Retina (tissue), 1 donor: ENCODE measurements around the gene CCSER2.
"Not testable (repeated sequence)": the region's sequence is repeated elsewhere in the genome, so short reads cannot be mapped to it uniquely, and the experiment has no call there.

ENCODE experiments used
- DNase-seq: peaks from one replicate; pipeline ENCODE4 v3.0.0-alpha.2; 2016

Gene CCSER2

DNA sequence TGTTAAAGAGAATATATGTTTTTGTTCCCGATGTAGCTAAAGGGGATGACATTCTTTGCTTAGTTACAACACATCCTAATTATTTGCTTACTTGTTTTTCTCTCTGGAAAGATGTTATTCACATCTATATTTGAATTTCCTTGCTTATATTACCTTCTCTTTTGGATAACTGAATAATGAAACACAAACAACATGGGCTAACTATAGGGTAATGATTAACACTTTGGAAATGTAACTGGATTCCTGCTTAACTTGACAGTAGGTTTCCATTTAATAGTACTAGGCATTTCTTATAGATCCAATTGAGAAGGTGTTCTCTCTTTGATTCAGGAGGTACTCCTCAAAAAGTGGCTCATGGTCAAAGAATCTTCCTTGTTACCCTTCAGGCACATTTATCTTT, 141.1 kb downstream of the CCSER2 start:
- DNase-seq, result no peak

DNA sequence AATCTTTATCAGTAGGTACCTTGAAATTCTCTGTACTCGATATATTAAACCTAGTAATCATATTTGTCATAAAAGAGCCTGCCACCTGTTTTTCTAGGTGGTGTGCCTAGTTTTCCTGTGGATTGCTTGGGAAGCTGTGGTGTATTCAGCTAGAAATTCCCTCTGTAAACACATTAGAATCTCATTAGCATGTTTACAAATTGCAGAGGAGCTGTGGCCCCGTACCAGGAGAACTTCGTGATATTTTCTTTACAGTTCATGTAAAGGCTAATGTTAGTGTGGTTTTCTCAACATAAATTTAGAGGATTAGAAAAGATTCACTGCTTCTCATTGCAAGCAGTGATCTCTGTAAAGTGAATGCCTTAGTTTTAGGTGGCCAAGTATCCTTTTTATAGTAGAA, 144.7 kb downstream of the CCSER2 start:
- no peak for DNase-seq

DNA sequence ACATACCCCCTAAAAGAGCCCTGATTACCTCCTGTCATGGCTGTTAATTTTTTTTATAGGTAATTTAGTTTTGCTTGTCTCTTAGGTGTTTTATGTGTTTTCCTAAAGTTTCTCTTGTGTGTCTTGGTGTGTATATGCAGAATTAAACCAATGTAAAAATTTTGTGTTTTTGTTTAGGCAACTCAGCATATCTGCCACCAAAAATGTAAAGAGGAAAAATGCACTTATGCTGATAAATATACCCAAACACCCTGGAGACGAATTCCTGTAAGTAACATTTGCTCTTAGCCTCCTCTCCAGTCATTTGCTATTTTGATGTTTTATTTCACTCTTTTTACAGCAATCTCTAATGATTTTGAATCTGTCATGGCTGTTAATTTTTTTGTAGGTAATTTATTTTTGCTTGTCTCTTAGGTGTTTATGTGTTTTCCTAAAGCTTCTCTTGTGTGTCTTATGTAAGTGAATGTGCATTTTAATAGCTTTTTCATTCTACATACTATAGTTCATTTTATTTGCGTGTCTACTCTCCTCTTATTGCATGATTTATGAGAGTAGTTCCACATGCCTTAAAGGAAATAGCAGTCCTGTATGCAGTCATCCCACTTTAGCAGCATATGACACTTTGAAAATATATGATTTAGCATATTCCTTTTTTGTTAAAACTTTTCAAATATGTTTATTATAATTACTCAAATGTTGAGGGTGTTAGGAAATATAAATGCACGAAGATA, 149.2 kb downstream of the CCSER2 start:
- no peak for DNase-seq

DNA sequence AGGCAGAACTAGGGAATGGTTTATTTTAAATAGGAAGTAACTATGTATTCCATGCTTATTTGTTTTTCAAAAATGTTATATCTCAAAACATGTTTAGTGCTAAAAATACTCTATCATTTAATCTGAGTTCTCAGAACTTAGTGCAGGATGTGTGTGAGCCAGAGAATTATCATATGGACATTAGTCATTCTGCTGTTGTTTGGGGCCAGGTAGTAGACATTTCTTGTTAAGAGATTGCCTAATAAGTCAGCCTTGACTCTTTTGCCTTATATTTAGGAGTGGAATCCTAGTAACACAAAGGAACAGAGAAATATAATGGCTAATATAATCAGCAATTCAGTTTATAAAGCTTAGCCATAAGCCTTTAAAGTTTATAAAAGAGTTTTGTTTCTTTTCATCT, 149.8 kb downstream of the CCSER2 start:
- no peak for DNase-seq

DNA sequence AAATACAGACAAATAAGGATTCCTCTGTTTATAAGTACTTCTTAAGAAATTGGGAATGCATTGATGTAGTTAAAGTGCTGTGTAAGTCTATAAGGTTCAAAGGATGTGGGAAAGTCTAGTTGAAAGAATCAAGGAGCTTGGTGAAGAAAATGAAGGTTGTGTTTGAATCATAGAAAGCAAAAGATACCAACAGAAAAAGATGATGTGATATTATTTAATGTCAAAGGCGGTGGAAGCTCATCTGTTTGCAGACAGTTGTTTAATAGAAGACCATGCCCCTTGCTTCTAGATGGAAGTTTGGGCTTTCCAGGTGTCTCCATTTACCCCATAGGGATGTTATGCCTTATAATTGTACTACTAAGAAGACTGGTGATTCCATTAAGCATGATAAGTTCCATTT, 150.3 kb downstream of the CCSER2 start:
- DNase-seq, result no peak

DNA sequence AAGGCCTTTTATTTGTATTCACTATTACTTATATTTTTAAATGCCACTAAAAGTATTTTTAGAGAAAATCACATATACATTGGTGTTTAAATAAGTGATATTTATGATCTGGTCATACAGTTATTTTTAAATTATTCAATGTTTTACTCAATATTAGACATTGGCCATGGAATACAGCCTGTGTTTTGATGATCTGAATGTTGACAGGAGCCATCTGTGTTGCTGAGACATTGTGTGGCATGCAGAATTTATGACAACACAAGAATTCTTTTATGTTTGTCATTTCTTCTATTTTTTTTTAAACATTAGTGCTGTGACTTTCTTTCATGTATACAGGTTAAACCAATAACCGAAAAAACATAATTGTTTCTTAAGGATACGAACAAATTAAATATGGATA, 156.2 kb downstream of the CCSER2 start:
- no peak for DNase-seq

DNA sequence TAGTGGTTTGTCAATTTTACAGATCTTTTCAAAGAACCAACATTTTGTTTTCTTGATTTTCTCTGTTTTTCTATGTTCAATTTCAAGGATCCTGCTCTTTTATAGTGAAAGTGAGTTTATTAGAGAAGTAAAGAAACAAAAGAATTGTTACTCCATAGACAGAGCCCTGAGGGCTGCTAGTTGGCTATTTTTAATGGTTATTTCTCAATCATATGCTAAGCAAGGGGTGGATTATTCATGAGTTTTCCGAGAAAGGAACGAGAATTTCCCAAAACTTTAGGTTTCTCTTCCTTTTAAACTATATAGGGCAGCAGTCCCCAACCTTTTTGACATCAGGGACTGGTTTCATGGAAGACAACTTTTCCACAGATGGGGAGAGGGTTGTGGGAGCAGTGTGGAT, 165.0 kb downstream of the CCSER2 start:
- no peak for DNase-seq

DNA sequence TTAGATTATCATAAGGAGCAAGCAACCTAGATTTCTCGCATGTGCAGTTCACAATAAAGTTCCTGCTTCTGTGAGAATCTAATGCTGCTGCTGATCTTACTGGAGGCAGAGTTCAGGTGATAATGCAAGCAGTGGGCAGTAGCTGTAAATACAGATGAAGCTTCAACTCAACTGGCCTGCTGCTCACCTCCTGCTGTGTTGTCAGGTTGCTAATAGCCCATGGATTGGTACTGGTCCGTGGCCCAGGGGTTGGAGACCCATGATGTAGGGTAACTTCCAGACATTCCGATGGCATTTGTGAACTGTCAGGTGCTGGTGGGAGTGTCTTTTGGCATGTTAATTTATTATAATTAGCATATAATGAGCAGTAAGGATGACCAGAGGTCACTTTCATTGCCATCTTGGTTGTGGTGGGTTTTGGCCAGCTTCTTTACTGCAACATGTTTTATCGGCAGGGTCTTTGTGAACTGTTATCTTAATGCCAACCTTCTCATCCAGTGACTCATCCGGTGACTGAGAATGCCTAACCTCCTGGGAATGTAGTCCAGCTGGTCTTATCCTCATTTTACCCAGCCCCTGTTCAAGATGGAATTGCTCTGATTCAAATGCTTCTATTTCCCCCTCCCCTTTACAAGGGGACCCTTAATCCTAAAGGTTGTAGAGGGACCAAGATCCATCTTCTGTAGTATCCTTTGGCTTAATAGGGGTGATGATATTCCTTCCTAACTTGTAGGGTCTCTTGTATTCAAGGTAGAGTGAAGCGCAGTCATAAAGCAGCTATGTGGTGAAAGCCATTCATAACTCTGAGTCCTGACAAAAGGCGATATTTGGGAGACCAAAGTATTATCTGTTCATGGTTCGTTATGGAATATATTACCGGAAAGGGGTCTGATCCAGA, 165.8 kb downstream of the CCSER2 start:
- no peak for DNase-seq

DNA sequence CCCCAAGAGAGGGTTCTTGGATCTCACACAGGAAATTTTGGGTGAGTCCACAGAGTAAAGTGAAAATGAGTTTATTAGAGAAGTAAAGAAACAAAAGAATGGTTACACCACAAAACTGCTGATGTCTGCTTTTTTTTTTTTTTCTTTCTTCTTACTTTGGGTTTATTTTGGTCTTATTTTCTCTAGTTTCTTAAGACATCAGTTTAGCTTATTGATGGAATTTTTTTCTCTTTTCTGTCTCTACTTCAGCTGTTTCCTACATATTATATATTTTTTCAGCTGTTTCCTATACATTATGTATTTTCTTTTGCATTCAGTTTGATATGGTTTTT, 166.4 kb downstream of the CCSER2 start:
- DNase-seq, result no peak

DNA sequence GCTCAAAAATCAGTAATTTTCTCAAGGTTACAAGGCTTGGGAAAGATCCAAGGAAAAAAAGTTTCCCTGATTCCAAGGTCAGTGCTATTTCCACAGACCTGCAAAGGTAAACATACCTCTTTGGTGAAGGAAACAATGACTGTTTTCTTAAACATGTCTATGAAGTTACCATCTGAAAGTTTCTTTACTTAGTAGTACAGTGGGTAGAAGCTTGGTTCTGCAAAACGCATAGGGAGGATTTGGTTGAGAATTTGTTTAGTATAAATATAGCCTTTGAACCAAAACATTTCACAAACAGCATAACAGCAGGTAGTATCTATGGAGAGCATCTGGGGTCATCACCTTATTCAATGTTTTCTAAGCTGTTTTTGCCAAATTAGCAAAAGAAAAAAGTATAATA, 169.6 kb downstream of the CCSER2 start:
- no peak for DNase-seq

DNA sequence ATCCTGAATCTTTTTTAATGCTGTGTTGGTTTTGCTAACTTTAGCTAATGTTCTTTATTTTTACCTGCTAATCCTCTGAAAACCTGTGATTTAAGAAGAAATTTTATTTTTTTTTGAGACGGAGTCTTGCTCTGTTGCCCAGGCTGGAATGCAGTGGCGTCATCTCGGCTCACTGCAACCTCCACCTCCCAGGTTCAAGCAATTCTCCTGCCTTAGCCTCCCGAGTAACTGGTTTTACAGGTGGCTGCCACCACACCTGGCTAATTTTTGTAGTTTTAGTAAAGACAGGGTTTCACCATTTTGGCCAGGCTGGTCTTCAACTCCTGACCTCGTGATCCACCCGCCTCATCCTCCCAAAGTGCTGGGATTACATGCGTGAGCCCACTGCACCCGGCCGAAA, 170.7 kb downstream of the CCSER2 start:
- DNase-seq, result not testable (repeated sequence)

DNA sequence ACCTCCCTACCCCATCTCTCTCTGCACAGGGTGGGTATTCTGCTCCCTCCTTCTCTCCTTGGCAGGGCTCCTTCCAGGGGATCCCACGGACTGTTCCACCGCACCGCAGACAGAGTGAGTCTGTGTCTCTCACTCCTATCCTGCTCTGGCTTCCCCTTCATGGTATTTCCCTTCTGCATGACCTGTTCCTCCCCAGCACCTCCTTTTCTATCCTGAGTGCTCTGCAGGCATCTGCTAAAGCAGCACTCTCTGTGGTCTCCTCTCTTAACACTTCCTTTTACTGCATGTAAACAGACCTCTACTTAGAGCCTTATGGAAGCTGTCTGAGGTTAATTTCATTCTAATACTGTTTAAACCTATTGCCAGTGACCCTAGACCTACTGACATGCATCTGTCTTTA, 171.5 kb downstream of the CCSER2 start:
- DNase-seq, result peak; percentile 39

DNA sequence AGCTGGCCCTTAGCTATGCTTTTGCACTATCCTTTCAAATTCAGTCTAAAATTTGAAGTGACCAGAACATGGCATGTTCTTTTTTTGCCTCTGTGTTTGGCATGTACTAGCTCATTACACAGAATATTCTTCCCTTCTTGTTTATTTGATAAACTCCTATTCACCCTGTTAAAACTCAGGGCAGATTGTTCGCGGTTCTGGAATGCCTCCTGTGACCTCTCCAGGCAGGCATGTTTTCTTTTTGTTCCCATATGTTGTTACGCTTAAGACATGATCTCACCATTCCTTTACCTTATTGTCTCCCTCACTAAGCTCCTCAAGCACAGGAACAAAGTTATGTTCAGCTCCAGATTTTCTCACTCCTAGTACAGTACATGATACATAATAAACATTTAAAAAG, 181.7 kb downstream of the CCSER2 start:
- DNase-seq, result no peak

DNA sequence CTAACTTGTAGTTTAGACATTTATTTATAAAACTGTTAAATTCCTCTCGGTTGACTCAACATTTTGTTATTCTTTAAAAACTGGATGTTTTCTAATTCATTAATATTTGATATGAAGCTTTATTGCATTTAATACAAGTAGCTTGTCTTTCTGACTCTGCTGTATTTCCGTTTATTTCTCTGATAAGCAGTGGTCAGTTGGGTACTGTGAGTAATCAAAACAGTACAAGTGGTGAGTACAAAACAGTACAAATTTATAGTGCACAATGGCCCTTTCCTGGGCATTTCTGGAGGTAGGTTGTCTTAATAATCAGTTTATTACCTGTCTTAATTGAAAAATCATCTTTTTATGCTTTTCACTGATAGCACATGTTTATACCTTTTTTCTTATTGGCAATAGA, 182.7 kb downstream of the CCSER2 start:
- DNase-seq, result no peak

DNA sequence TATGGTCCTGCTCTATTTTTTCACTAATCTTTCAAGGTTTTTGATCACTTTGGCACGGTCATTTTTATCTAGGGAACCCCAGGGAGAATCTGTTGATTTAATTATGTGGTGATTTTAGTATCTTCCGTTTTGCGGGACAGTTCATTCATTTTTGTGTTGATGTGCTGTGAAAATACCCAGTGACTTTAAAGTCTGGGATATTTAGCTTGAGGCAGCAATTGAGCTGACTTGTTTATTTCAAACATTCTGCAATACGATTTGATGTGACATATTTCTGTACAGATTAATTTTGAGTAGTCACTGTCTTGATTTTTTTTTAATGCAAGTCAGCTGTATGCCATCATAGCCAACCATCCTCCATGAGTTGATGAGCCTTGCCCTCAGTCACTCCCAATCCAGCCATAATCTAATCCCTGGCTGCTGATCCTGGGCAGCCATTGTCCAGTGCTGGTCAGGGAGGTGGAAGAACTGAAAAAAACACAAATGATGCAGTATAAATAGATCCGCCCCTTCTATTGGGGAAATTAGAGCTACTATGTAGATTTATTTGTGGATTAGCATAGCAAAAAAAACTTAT, 183.4 kb downstream of the CCSER2 start:
- DNase-seq, result no peak

DNA sequence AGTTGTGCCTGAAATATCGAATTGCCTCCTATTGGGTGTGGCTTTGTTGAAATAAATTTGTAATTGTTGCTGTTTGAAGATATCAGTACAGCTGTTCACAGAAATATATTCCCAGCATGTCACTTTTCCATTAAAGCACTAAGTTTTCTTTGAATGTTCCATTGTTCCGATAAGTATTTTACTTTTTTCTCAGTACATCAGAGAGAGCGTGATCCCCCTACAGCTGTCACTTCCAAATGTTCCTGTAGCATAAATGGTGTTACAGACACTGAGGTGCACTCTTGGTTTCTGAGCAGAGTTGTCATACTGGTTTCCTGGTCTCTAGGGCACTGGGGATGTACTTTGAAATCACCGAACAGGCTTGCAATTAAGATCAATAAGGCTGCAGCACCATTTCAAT, 189.2 kb downstream of the CCSER2 start:
- no peak for DNase-seq

DNA sequence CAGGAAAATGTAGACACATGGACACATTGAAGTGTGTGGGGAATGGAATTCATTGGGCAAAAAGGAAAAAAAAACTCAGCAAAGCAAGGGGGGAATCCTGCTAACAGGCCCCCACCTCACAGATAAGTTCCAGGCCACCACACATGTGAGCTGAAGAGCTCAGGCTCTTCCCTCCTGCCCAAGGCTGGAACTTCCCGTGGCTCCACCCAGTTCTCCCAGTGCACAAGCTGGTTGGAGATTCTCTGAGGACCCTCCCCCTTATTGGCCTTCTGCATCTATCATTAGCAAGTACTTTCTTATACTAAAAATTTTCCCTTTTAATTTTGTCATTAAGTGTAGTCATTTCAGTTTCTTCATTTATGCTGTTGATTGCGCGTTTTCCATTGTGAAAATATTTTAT, 190.8 kb downstream of the CCSER2 start:
- no peak for DNase-seq

DNA sequence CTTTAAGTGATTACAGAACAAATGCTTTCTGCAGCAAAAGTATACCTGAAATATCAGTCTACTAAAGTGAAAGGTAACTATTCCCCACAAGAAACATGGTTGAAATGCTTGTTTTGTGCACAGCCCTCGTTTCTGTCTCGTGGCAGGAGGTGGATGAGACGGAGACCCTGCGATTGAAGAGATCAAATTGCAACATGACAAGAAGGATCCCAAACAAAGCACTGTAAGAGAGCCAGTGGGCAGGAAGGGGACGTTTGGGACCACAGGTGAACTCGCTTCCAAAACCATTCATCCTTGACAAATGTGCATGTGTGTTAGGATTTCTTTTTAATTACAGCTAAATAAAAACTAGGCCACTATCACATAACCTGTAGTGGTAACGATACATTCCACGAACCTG, 192.6 kb downstream of the CCSER2 start:
- DNase-seq, result no peak

DNA sequence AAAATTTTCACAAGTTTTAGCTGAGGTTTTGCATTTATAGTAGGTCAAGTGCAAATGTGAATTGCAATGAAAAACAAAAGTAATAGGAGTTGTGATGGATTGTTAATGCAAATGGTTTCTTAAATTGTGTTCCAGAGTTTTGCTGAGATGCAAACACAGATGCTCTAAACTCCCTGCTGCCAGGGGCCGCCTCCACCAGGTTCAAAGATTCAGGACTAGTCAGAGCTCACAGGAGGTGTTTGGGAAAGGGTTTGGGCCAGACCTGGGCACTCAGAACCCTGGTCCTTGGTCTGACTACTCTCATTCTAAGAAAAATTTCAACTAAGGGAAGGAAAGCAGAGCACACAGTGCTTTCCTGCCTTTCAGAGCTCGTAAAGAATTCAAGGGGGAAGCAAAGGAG, 193.1 kb downstream of the CCSER2 start:
- DNase-seq, result no peak

DNA sequence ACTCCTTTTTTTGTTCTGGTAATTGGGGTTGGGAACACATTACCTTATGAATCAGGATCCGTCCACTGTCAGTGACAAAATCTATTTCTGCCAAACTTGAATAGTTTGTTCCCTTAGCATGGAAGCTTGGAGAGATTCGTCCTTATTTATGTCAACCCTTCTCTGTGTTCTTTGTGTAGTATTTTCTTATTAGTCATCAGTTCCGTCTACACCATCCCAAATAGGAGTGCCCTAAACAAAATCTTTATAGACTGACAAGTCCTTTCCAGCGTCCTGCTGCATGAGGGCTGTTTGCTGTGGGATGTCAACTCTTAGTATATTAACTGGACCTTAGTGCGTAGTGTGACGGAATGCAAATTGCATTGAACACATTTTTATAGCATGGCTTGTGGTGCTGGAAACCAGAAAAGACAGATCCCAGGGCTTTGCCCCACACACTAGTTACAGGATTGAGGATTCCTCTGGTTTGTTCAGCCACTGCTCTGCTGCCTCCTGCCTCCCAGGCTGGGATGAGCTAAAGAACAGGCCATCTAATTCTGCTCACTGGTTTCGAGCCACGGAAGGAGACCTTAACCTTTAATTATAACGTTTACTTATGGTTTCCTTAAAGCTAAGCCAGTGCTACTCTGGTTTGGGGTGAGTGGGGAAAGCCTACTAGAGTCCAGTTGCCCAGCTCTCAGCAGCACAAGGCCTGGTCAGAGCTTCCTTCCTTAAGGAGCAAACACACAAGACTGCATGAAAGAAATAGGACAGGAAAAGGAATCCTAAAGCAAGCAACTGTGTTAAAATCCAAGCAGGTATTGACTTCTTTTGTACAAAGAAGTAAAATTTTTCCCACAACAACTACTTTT, 194.4 kb downstream of the CCSER2 start:
- peak; percentile 37 for DNase-seq

DNA sequence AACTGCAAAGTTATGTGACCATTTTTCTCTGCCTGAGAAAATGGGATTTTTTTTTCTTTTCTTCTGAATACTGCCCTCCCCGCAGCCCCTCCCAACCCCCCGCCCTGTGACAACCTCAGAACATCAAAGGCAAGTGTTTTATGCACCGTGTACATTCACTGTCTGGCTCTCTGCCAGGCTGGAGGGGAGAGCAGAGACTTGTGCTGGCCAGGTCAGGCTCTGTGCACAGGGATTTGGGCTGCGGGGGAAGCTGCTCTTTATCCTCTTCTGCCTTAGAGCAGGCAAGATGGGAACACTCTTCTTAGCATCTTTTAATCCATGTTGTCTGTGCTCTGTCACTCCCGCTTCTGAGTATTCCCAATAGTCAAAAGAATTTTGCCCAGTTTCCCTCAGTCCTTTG, 195.1 kb downstream of the CCSER2 start:
- no peak for DNase-seq

DNA sequence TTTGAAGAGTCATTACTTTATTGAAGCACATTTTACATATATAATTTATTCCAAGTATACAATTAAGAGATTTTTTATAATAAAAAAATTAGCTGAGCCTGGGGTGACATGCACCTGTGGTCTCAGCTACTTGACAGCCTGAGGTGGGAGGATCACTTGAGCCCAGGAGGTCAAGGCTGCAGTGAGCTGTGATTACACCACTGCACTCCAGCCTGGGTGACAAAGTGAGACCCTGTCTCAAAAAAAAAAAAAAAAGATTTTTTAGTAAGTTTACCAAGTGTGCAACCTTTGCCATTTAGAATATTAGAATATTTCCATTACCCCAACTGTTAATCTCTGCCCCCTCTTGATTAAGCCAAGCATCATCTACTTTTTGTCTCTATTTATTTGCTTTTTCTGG, 196.0 kb downstream of the CCSER2 start:
- no peak for DNase-seq

DNA sequence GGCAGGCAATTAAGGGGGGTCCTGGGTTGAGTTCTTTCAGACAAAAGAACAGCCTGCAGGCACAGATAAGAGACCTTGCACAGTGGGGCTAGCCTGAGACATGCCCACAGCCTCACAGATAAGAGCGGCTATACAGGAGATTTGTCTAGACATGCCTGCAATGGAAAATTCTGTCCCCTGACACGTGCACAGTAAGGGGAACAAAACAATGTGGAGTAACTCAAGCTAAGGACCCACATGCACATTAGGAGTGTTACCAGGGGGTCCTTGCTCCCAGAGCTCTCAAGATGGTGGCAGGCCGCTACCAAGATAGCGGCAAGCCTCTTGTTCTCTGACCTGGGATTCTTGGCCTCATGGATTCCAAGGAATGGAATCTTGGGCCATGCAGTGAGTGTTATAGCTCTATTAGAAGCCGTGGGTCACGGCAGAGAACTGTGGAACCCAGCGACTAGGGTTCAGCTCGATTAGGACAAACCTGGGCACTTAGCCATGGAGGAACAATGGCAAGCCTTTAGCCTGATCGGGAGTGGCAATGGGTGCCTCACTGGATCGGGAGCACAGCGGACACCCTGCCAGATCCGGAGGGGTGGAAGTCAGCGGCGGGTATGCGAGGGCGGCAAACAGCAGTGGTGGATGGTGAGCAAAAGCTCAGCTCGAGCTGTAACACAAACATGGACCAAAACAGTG, 196.9 kb downstream of the CCSER2 start:
- no peak for DNase-seq
